ENCODE results near the gene MACROD2. TPM values are rescaled to one million over a fixed set of nuclear protein-coding genes. Genes with fewer than 3 reads are reported as not detected.

MACROD2 gene
- total and polyA plus RNA-seq, 2 of the 4 experiments (the other 2 are of a cell fraction): not detected

GRCh38 chr20:15772826-15773225 is 1777.5 kb downstream of the MACROD2 start:
- H4K91ac ChIP-seq (ENCODE audit: insufficient read depth, low read depth, low read length): no peak overlapping the region
- no TSS peak for BruUV-seq (replicated peaks)
- H3K4ac ChIP-seq (ENCODE audit: low read depth, low read length): no peak overlapping the region
- H3K4me3 ChIP-seq (ENCODE audit: insufficient read depth, low read depth, low read length): no peak overlapping the region
- H3K9me3 ChIP-seq (ENCODE audit: control insufficient read depth, insufficient read depth, low read length): no peaks in the 10 kb centered on the region; the same call in 1 of the 2 replicates
- no peak overlapping the region for H3K18ac ChIP-seq (ENCODE audit: low read depth, low read length)
- H3K4me2 ChIP-seq (ENCODE audit: low read depth, low read length): no peak overlapping the region
- no peak overlapping the region for H2BK20ac ChIP-seq (ENCODE audit: low read depth, low read length)
- ChIA-PET POLR2A (ENCODE audit: unreplicated experiment) (no interaction called here), CTCF (no interaction called here)
- H2AFZ ChIP-seq (replicated peaks; ENCODE audit: low read length, poor library complexity): no peak overlapping the region
- no peaks in the 10 kb centered on the region for H3K36me3 ChIP-seq (ENCODE audit: control insufficient read depth, insufficient read depth, low read length)
- in situ Hi-C loops (cut with MboI; ENCODE audit: low sequenced_read_pairs): no loop called here
- H3K56ac ChIP-seq (ENCODE audit: extremely low read depth, insufficient read depth, low read length): no peak overlapping the region
- no peak overlapping the region for H2BK15ac ChIP-seq (ENCODE audit: low read depth, low read length)
- no peaks in the 10 kb centered on the region for H3K27me3 ChIP-seq (ENCODE audit: control insufficient read depth, insufficient read depth, low read length)
- no peak overlapping the region for H3K9ac ChIP-seq (ENCODE audit: low read depth, low read length)
- intact Hi-C loops (cut with micrococcal nuclease): no loop called here
- no peak overlapping the region for H2AK9ac ChIP-seq (replicated peaks; ENCODE audit: low read depth, low read length, poor library complexity)
- no peak overlapping the region for H3K27ac ChIP-seq (ENCODE audit: insufficient read depth, low read length)
- no peaks in the 10 kb centered on the region for H3K4me1 ChIP-seq (ENCODE audit: control insufficient read depth, insufficient read depth, low read length)
- no peak overlapping the region for H4K5ac ChIP-seq (ENCODE audit: low read depth, low read length)
- no peak overlapping the region for H3K23ac ChIP-seq (ENCODE audit: low read depth, low read length)
- TF ChIP-seq BHLHE40 (IDR thresholded peaks at IDR 0.05; ENCODE audit: low read depth, low read length) (no peak), RAD21 (IDR thresholded peaks at IDR 0.05; ENCODE audit: low read length) (no peak), CHD1 (IDR thresholded peaks at IDR 0.05; ENCODE audit: low read depth, low read length) (no peak), SMC3 (IDR thresholded peaks at IDR 0.05; ENCODE audit: low read depth, low read length) (no peak), CEBPB (IDR thresholded peaks at IDR 0.05; ENCODE audit: low read depth, low read length) (no peak), NFE2L2 (IDR thresholded peaks at IDR 0.05; ENCODE audit: low read depth, low read length) (no peak), CTCF (conservative IDR thresholded peaks at IDR 0.05; ENCODE audit: low read depth, low read length) (no peak), RCOR1 (IDR thresholded peaks at IDR 0.05; ENCODE audit: insufficient replicate concordance, low read length) (no peak), RFX5 (IDR thresholded peaks at IDR 0.05; ENCODE audit: low read depth, low read length) (no peak), MAZ (IDR thresholded peaks at IDR 0.05; ENCODE audit: borderline replicate concordance, low read depth, low read length) (no peak), FOS (IDR thresholded peaks at IDR 0.05; ENCODE audit: low read depth, low read length) (no peak), POLR2A (IDR thresholded peaks at IDR 0.05; ENCODE audit: low read depth, low read length) (no peak), MAFK (IDR thresholded peaks at IDR 0.05; ENCODE audit: low read depth, low read length) (no peak), MXI1 (IDR thresholded peaks at IDR 0.05; ENCODE audit: borderline replicate concordance, low read depth, low read length) (no peak), USF2 (IDR thresholded peaks at IDR 0.05; ENCODE audit: low read depth, low read length) (no peak)
- TF ChIP-seq, protein P1, sequence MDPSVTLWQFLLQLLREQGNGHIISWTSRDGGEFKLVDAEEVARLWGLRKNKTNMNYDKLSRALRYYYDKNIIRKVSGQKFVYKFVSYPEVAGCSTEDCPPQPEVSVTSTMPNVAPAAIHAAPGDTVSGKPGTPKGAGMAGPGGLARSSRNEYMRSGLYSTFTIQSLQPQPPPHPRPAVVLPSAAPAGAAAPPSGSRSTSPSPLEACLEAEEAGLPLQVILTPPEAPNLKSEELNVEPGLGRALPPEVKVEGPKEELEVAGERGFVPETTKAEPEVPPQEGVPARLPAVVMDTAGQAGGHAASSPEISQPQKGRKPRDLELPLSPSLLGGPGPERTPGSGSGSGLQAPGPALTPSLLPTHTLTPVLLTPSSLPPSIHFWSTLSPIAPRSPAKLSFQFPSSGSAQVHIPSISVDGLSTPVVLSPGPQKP (IDR thresholded peaks at IDR 0.05; ENCODE audit: borderline replicate concordance, low read depth, low read length): no peak
- no peak overlapping the region for H3K14ac ChIP-seq (replicated peaks; ENCODE audit: low read depth, low read length)
- no CpG with 5 or more reads among the region's 3 CpGs for WGBS, 2 experiments (ENCODE audit: extremely low coverage in 2 of 2, insufficient read length in 1 of 2)
- no peak overlapping the region for H2BK5ac ChIP-seq (ENCODE audit: low read depth, low read length, poor library complexity, severe bottlenecking)
- H3K79me1 ChIP-seq (ENCODE audit: low read depth in 1 of 2, low read length in 2 of 2): no peaks in the 10 kb centered on the region
- no peak for DNase-seq
- no peak overlapping the region for H2BK120ac ChIP-seq (ENCODE audit: low read depth, low read length)
- dilution Hi-C loops (cut with HindIII; ENCODE audit: low sequenced_read_pairs, unreplicated experiment): no loop called here
- ATAC-seq (ENCODE audit: low read depth): no peak
- H3K9me1 ChIP-seq (ENCODE audit: insufficient read depth, low read length): no peaks in the 10 kb centered on the region
- no peak overlapping the region for H4K8ac ChIP-seq (ENCODE audit: low read depth in 2 of 2, low read length in 2 of 2)
- no peaks in the 10 kb centered on the region for H4K20me1 ChIP-seq (ENCODE audit: insufficient read depth, low read length)
- no peak overlapping the region for H2AK5ac ChIP-seq (ENCODE audit: low read depth, low read length)

Data from IMR-90 (cell line).